GM19099 (cell line): ENCODE results near the gene GALR2.
A peak's percentile ranks its signal among the peaks of the same experiment; 100 is the strongest.

Experiments
- POLR2A ChIP-seq: IDR thresholded peaks from 3 replicates; pipeline ENCODE4 v1.6.1; 2011; ENCODE audit warnings: low read depth; ENCODE audit not compliant: insufficient read length; ENCODE audit errors: extremely low read depth

Gene GALR2

GRCh38 chr17:76103274-76104139 is 28.9 kb downstream of the GALR2 start, which contains the start of gene EXOC7:
Gene EXOC7 (minus strand): TSS chr17:76103787. CDS start chr17:76103692, 95 bp downstream.
- peak; percentile 84 for TF ChIP-seq POLR2A

- no peak for TF ChIP-seq POLR2A
Observed at GRCh38 chr17:76104140-76104895, 29.7 kb downstream of the GALR2 start.

GRCh38 chr17:76104896-76105231 is 30.3 kb downstream of the GALR2 start:
- TF ChIP-seq POLR2A, result no peak

- TF ChIP-seq POLR2A, result no peak
Observed at GRCh38 chr17:76106703-76107102, 32.1 kb downstream of the GALR2 start.

- TF ChIP-seq POLR2A, result no peak
Observed at GRCh38 chr17:76107509-76107908, 32.9 kb downstream of the GALR2 start.

GRCh38 chr17:76111956-76112355 is 37.4 kb downstream of the GALR2 start:
- TF ChIP-seq POLR2A, result no peak

GRCh38 chr17:76115138-76115754 is 40.7 kb downstream of the GALR2 start:
- no peak for TF ChIP-seq POLR2A

GRCh38 chr17:76119409-76120371 is 45.1 kb downstream of the GALR2 start:
- no peak for TF ChIP-seq POLR2A

GRCh38 chr17:76120658-76121008 is 46.1 kb downstream of the GALR2 start:
- no peak for TF ChIP-seq POLR2A

GRCh38 chr17:76121932-76122430 is 47.4 kb downstream of the GALR2 start:
- no peak for TF ChIP-seq POLR2A

- TF ChIP-seq POLR2A, result no peak
Observed at GRCh38 chr17:76122431-76123190, 48.0 kb downstream of the GALR2 start.

GRCh38 chr17:76123191-76123499 is 48.6 kb downstream of the GALR2 start:
- no peak for TF ChIP-seq POLR2A

- TF ChIP-seq POLR2A, result no peak
Observed at GRCh38 chr17:76123749-76124581, 49.4 kb downstream of the GALR2 start.
